Measurements from ENCODE around the gene RRP12. TPM values are rescaled to one million over a fixed set of nuclear protein-coding genes. Genes with fewer than 3 reads are reported as not detected.
A peak's percentile ranks its signal among the peaks of the same experiment; 100 is the strongest.

Gene RRP12
- total RNA-seq, 1 experiment from 2014 or later, result 34.4 TPM

- H3K9ac ChIP-seq (ENCODE audit: low read length), result no peak overlapping the region
- CTCF ChIA-PET, result no interaction called here
- H3K9me3 ChIP-seq (ENCODE audit: low read length), result no peaks in the 10 kb centered on the region
- TF ChIP-seq EZH2phosphoT487 (IDR thresholded peaks at IDR 0.05; ENCODE audit: borderline replicate concordance, low read length) (no peak), EZH2 (IDR thresholded peaks at IDR 0.05; ENCODE audit: low read length, unreplicated experiment) (no peak)
- TF ChIP-seq, protein P1, sequence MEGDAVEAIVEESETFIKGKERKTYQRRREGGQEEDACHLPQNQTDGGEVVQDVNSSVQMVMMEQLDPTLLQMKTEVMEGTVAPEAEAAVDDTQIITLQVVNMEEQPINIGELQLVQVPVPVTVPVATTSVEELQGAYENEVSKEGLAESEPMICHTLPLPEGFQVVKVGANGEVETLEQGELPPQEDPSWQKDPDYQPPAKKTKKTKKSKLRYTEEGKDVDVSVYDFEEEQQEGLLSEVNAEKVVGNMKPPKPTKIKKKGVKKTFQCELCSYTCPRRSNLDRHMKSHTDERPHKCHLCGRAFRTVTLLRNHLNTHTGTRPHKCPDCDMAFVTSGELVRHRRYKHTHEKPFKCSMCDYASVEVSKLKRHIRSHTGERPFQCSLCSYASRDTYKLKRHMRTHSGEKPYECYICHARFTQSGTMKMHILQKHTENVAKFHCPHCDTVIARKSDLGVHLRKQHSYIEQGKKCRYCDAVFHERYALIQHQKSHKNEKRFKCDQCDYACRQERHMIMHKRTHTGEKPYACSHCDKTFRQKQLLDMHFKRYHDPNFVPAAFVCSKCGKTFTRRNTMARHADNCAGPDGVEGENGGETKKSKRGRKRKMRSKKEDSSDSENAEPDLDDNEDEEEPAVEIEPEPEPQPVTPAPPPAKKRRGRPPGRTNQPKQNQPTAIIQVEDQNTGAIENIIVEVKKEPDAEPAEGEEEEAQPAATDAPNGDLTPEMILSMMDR (conservative IDR thresholded peaks at IDR 0.05; ENCODE audit: low read depth, low read length), result no peak
- H2AFZ ChIP-seq (ENCODE audit: low read length), result no peak overlapping the region
- intact Hi-C loops (cut with micrococcal nuclease), result no loop called here
- H3K4me3 ChIP-seq (ENCODE audit: low read length), result no peak overlapping the region
- no peaks in the 10 kb centered on the region for H3F3A ChIP-seq (ENCODE audit: low read length, unreplicated experiment)
- peak; percentile 11; the same call in 1 of the 2 replicates for ATAC-seq
- H3K4me2 ChIP-seq (ENCODE audit: low read length), result peak overlapping the region; percentile 39
- H3K27me3 ChIP-seq (ENCODE audit: low read length), result no peaks in the 10 kb centered on the region
- H4K20me1 ChIP-seq (ENCODE audit: low read length), result 0 out of 2 replicates have a peak, but pooled peaks cover 6% of the 10 kb centered on the region
- no peaks in the 10 kb centered on the region for H3K36me3 ChIP-seq (ENCODE audit: low read depth, low read length)
- POLR2A ChIA-PET (ENCODE audit: unreplicated experiment), result interaction anchor here (0.7 kb wide), 1 partner anchor 22 kb away, joined by 3 read pairs; no protein-coding TSS in a partner anchor
- BruUV-seq (replicated peaks), result no TSS peak
- 0 out of 2 replicates have a peak overlapping the region, but pooled peaks have one; percentile 5 for H3K27ac ChIP-seq (ENCODE audit: low read length)
- H3K79me2 ChIP-seq (ENCODE audit: low read length), result peaks cover 43% of the 10 kb centered on the region
- no peak for DNase-seq
- no peaks in the 10 kb centered on the region for H3K9me2 ChIP-seq (replicated peaks; ENCODE audit: low read length)
- peaks cover 26% of the 10 kb centered on the region for H3K4me1 ChIP-seq (ENCODE audit: insufficient read depth, low read length)
Observed at GRCh38 chr10:97328646-97329453, 72.3 kb downstream of the RRP12 start.

GRCh38 chr10:97327348-97328294, 73.5 kb downstream of the RRP12 start:
- H3K4me1 ChIP-seq (ENCODE audit: insufficient read depth, low read length), result peaks cover 26% of the 10 kb centered on the region
- peaks cover 31% of the 10 kb centered on the region for H3K79me2 ChIP-seq (ENCODE audit: low read length)
- H3K9ac ChIP-seq (ENCODE audit: low read length), result no peak overlapping the region
- no peaks in the 10 kb centered on the region for H3F3A ChIP-seq (ENCODE audit: low read length, unreplicated experiment)
- BruUV-seq (replicated peaks), result no TSS peak
- TF ChIP-seq, protein P1 (conservative IDR thresholded peaks at IDR 0.05; ENCODE audit: low read depth, low read length), result no peak
- TF ChIP-seq EZH2 (IDR thresholded peaks at IDR 0.05; ENCODE audit: low read length, unreplicated experiment), result no peak
- TF ChIP-seq EZH2phosphoT487 (IDR thresholded peaks at IDR 0.05; ENCODE audit: borderline replicate concordance, low read length), result no peak
- DNase-seq (peak; percentile 66), ATAC-seq (peak; percentile 78)
- intact Hi-C loops (cut with micrococcal nuclease), result no loop called here
- H3K9me2 ChIP-seq (replicated peaks; ENCODE audit: low read length), result no peaks in the 10 kb centered on the region
- H3K27me3 ChIP-seq (ENCODE audit: low read length), result no peaks in the 10 kb centered on the region
- 0 out of 2 replicates have a peak, but pooled peaks cover 6% of the 10 kb centered on the region for H4K20me1 ChIP-seq (ENCODE audit: low read length)
- no peak overlapping the region for H2AFZ ChIP-seq (ENCODE audit: low read length)
- H3K9me3 ChIP-seq (ENCODE audit: low read length), result no peaks in the 10 kb centered on the region
- no peaks in the 10 kb centered on the region for H3K36me3 ChIP-seq (ENCODE audit: low read depth, low read length)
- ChIA-PET POLR2A (ENCODE audit: unreplicated experiment) (no interaction called here), CTCF (interaction anchor here (0.6 kb wide), 1 partner anchor 38 kb away, joined by 4 read pairs; no protein-coding TSS in a partner anchor)
- H3K4me2 ChIP-seq (ENCODE audit: low read length), result peak overlapping the region; percentile 27; the same call in 1 of the 2 replicates
- H3K27ac ChIP-seq (ENCODE audit: low read length), result 0 out of 2 replicates have a peak overlapping the region, but pooled peaks have one; percentile 22
- H3K4me3 ChIP-seq (ENCODE audit: low read length), result no peak overlapping the region

Data from PC-3 (cell line).